ENCODE data around the gene PCDHB12.
"Not testable (repeated sequence)": the region's sequence is repeated elsewhere in the genome, so short reads cannot be mapped to it uniquely, and the experiment has no call there.

The PCDHB12 gene

DNA sequence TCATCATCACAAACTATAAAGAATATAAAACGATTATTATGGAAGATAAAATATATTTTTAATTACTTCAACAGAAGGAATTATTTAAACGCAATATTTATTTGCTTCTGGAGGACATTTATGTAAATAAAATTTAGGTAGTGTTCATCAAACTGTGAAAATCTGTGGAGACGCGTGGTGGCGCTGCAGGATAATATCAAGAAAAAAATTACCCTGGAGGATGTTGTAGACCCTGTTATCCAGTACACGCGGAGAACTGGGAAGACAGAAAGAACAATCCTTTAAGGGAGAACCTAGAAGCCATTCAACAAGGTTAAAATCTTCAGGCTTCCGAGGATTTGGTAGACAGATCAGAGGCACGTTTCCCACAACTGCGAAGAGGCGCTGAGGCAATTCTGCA lies at the start of gene PCDHB12:
Gene PCDHB12 (plus strand): TSS at position 242 of the 400 bp plus-strand sequence. CDS start 189 bp downstream, outside the sequence.
- DNase-seq (ENCODE audit: low read depth in 2 of 2), result no peak

DNA sequence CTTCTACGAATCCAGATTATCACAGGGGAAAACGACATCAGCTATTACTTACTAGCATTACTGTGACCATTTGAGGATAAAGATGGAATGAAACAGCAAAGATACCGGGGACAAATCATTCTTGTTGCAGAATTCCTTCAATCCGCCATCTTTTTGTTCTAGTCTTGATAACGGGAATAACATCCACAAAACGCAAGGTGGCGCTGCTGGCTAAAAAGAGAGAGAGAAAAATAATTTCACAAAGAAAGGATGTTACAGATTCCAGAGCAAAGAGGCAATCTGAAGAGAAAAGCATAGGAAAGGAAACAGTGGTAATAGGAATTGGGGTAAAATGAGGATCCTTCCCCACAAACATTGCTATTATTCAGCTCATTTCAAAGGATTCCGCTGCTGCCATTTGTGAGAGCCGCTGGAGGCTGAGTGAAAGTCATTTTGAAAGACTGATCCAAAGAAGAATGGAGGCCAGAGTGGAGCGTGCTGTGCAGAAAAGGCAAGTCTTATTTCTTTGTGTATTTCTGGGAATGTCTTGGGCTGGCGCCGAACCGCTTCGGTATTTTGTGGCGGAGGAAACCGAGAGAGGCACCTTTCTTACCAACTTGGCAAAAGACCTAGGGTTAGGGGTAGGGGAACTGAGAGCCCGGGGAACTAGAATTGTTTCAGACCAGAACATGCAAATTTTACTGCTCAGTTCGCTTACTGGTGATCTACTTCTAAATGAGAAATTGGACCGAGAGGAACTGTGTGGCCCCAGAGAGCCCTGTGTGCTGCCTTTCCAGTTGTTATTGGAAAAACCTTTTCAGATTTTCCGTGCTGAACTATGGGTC lies 35.9 kb upstream of the PCDHB12 start, which contains the start of gene PCDHB7:
Gene PCDHB7 (plus strand): TSS at position 264 of the 824 bp plus-strand sequence. CDS start 192 bp downstream, at position 456.
- no peak for DNase-seq (ENCODE audit: low read depth in 2 of 2)

DNA sequence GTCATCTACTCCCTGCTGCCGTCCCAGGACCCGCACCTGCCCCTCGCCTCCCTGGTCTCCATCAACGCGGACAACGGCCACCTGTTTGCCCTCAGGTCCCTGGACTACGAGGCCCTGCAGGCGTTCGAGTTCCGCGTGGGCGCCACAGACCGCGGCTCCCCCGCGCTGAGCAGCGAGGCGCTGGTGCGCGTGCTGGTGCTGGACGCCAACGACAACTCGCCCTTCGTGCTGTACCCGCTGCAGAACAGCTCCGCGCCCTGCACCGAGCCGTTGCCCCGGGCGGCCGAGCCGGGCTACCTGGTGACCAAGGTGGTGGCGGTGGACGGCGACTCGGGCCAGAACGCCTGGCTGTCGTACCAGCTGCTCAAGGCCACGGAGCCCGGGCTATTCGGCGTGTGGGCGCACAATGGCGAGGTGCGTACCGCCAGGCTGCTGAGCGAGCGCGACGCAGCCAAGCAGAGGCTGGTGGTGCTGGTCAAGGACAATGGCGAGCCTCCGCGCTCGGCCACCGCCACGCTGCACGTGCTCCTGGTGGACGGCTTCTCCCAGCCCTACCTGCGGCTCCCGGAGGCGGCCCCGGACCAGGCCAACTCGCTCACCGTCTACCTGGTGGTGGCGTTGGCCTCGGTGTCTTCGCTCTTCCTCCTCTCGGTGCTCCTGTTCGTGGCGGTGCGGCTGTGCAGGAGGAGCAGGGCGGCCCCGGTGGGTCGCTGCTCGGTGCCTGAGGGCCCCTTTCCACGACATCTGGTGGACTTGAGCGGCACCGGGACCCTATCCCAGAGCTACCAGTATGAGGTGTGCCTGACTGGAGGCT lies 34.0 kb upstream of the PCDHB12 start:
- DNase-seq (ENCODE audit: low read depth in 2 of 2), result not testable (repeated sequence)

DNA sequence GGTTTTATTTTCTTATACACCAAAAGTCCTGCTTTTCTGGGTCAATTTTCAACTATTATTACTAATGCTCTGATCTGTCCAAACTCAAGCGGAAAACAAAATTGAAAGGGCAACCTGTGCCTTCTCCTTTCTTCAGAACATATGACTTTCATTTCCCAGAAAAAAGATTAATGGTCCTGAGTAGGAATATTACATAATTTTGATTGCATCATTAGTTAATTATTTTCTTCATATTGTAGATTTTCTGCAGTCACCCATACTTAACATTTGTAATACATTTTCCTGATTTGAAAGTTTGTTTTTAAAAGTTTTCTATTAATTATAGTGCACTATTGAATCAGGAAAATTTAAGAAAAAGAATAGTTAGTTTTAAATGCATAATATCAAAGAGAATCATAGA lies 32.6 kb upstream of the PCDHB12 start:
- no peak for DNase-seq (ENCODE audit: low read depth in 2 of 2)

DNA sequence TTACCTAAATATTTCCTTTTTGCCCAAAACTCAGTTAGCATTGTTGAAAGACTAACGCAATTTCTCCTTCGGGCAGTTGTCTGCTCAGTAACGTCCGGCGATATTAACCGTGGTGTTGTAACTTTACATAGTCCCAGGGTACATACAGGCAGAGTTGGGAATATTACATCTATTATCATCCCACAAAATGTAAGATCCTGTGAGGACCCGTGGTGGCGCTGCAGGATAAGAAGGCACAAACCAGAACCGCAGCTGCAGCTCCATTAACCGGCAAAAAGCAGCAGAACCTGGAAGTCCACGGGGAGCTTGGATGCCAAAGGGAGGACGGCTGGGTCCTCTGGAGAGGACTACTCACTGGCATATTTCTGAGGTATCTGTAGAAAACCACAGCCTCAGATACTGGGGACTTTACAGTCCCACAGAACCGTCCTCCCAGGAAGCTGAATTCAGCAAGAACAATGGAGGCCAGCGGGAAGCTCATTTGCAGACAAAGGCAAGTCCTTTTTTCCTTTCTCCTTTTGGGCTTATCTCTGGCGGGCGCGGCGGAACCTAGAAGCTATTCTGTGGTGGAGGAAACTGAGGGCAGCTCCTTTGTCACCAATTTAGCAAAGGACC lies 30.8 kb upstream of the PCDHB12 start, which contains the start of gene PCDHB8:
Gene PCDHB8 (plus strand): TSS at position 214 of the 615 bp plus-strand sequence. CDS start 245 bp downstream, at position 459.
- DNase-seq (ENCODE audit: low read depth in 2 of 2), result not testable (repeated sequence)

DNA sequence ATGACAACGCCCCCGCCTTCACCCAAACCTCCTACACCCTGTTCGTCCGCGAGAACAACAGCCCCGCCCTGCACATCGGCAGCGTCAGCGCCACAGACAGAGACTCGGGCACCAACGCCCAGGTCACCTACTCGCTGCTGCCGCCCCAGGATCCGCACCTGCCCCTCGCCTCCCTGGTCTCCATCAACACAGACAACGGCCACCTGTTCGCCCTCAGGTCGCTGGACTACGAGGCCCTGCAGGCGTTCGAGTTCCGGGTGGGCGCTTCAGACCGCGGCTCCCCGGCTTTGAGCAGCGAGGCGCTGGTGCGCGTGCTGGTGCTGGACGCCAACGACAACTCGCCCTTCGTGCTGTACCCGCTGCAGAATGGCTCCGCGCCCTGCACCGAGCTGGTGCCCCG lies 29.1 kb upstream of the PCDHB12 start:
- not testable (repeated sequence) for DNase-seq (ENCODE audit: low read depth in 2 of 2)

DNA sequence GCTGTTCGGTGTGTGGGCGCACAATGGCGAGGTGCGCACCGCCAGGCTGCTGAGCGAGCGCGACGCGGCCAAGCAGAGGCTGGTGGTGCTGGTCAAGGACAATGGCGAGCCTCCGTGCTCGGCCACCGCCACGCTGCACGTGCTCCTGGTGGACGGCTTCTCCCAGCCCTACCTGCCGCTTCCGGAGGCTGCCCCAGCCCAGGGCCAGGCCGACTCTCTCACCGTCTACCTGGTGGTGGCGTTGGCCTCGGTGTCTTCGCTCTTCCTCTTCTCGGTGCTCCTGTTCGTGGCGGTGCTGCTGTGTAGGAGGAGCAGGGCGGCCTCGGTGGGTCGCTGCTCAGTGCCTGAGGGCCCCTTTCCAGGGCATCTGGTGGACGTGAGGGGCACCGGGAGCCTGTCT lies 28.6 kb upstream of the PCDHB12 start:
- DNase-seq (ENCODE audit: low read depth in 2 of 2), result not testable (repeated sequence)

DNA sequence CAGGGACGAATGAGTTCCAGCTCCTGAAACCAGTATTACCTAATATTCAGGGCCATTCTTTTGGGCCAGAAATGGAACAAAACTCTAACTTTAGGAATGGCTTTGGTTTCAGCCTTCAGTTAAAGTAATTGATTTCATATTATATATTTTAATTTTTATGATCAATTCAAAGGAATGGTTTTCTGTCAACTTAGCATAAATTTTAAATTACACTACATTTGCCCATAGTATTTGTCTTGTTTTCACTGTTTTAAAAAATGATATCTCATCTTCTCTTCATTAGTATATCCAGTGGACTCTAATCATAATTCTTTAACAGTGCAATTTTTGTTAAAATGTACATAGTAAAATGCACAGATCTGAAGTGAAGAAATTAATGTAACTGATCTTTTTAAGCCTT lies 28.2 kb upstream of the PCDHB12 start:
- no peak for DNase-seq (ENCODE audit: low read depth in 2 of 2)

DNA sequence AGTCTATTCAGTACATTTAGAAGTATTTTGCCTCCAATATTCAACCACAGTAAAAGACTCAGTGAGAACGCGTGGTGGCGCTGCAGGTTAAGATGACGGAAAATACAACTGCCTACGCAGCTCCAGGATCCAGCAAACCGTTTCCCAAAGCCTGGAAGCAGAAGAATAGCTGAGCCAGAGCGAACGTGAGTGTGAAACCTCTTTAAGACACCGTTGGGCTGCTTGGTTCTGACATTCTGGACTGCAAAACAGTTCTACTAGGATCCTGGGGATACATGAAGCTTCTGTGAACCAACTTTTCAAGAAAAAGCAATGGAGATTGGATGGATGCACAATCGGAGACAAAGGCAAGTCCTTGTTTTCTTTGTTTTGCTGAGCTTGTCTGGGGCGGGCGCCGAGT lies 26.3 kb upstream of the PCDHB12 start, which contains the start of gene PCDHB16:
Gene PCDHB16 (plus strand): TSS at position 140 of the 400 bp plus-strand sequence. CDS start 173 bp downstream, at position 313.
- DNase-seq (ENCODE audit: low read depth in 2 of 2), result no peak

DNA sequence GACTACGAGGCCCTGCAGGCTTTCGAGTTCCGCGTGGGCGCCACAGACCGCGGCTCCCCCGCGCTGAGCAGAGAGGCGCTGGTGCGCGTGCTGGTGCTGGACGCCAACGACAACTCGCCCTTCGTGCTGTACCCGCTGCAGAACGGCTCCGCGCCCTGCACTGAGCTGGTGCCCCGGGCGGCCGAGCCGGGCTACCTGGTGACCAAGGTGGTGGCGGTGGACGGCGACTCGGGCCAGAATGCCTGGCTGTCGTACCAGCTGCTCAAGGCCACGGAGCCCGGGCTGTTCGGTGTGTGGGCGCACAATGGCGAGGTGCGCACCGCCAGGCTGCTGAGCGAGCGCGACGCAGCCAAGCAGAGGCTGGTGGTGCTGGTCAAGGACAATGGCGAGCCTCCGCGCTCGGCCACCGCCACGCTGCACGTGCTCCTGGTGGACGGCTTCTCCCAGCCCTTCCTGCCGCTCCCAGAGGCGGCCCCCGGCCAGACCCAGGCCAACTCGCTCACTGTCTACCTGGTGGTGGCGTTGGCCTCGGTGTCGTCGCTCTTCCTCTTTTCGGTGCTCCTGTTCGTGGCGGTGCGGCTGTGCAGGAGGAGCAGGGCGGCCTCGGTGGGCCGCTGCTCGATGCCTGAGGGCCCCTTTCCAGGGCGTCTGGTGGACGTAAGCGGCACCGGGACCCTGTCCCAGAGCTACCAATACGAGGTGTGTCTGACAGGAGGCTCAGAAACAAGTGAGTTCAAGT lies 24.2 kb upstream of the PCDHB12 start:
- DNase-seq (ENCODE audit: low read depth in 2 of 2), result not testable (repeated sequence)

DNA sequence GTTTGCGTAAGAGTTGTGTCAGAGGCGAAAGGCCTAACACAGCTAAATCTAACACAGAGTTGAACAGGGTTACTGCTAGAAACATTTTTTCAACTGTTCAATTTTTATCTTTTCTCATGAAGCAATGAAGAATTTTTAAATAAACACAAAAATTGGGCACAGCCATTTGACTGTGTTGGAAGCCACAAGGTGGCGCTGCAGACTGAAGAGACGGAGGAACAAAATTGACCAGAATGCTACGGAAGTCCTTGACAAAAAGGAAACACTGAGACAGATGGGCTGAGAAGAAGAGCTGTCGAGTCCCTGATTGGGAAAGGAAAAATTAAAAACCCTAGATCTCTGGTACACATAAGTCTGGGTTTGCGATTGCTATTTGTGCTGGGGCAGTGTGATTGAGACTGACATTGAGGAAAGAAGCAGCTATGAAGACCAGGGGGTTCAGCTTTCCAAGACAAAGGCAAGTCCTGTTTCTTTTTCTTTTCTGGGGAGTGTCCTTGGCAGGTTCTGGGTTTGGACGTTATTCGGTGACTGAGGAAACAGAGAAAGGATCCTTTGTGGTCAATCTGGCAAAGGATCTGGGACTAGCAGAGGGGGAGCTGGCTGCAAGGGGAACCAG lies 21.5 kb upstream of the PCDHB12 start, which contains the start of gene PCDHB9:
Gene PCDHB9 (plus strand): TSS at position 265 of the 616 bp plus-strand sequence. CDS start 158 bp downstream, at position 423.
- DNase-seq (ENCODE audit: low read depth in 2 of 2), result no peak

DNA sequence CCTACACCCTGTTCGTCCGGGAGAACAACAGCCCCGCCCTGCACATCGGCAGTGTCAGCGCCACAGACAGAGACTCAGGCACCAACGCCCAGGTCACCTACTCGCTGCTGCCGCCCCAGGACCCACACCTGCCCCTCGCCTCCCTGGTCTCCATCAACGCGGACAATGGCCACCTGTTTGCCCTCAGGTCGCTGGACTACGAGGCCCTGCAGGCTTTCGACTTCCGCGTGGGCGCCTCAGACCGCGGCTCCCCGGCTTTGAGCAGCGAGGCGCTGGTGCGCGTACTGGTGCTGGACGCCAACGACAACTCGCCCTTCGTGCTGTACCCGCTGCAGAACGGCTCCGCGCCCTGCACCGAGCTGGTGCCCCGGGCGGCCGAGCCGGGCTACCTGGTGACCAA lies 19.8 kb upstream of the PCDHB12 start:
- DNase-seq (ENCODE audit: low read depth in 2 of 2), result not testable (repeated sequence)

DNA sequence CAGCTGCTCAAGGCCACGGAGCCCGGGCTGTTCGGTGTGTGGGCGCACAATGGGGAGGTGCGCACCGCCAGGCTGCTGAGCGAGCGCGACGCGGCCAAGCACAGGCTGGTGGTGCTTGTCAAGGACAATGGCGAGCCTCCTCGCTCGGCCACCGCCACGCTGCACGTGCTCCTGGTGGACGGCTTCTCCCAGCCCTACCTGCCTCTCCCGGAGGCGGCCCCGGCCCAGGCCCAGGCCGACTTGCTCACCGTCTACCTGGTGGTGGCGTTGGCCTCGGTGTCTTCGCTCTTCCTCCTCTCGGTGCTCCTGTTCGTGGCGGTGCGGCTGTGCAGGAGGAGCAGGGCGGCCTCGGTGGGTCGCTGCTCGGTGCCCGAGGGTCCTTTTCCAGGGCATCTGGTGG lies 19.4 kb upstream of the PCDHB12 start:
- DNase-seq (ENCODE audit: low read depth in 2 of 2), result not testable (repeated sequence)

DNA sequence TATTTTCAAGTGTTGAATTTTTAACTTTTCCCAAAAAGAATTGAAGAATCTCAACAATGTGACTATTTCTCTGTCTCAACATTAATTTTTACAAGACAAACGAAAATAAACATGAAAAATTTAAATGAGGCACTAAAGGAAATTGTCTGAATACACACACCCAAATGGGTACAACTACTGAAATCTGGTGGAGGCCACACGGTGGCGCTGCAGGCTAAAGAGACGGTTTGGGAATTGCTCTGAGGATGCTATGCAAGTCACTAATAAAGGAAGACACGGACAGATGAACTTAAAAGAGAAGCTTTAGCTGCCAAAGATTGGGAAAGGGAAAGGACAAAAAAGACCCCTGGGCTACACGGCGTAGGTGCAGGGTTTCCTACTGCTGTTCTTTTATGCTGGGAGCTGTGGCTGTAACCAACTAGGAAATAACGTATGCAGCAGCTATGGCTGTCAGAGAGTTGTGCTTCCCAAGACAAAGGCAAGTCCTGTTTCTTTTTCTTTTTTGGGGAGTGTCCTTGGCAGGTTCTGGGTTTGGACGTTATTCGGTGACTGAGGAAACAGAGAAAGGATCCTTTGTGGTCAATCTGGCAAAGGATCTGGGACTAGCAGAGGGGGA lies 16.3 kb upstream of the PCDHB12 start, which contains the start of gene PCDHB10:
Gene PCDHB10 (plus strand): TSS at position 244 of the 616 bp plus-strand sequence. CDS start 200 bp downstream, at position 444.
- no peak for DNase-seq (ENCODE audit: low read depth in 2 of 2)

DNA sequence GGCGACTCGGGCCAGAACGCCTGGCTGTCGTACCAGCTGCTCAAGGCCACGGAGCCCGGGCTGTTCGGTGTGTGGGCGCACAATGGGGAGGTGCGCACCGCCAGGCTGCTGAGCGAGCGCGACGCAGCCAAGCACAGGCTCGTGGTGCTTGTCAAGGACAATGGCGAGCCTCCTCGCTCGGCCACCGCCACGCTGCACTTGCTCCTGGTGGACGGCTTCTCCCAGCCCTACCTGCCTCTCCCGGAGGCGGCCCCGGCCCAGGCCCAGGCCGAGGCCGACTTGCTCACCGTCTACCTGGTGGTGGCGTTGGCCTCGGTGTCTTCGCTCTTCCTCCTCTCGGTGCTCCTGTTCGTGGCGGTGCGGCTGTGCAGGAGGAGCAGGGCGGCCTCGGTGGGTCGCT lies 14.2 kb upstream of the PCDHB12 start:
- not testable (repeated sequence) for DNase-seq (ENCODE audit: low read depth in 2 of 2)

DNA sequence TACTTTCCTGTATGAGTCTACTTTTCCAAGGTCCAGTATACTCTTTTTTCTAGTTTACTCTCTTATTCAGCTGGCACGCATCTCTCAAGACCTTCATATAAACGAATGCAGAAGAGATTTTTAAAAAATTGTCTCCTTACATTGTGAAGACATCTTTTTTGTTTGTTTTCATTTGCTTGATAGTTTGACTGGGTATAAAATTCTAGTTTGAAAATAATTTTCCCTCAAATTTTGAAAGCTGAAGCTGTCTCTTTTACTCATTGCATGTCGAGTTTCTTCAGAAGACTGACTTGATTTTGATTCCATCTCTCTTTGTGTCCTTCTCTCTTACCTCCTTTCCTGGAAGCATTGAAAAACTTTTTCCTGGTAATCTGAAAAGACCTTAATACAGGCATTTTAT lies 12.2 kb upstream of the PCDHB12 start:
- DNase-seq (ENCODE audit: low read depth in 2 of 2), result no peak

DNA sequence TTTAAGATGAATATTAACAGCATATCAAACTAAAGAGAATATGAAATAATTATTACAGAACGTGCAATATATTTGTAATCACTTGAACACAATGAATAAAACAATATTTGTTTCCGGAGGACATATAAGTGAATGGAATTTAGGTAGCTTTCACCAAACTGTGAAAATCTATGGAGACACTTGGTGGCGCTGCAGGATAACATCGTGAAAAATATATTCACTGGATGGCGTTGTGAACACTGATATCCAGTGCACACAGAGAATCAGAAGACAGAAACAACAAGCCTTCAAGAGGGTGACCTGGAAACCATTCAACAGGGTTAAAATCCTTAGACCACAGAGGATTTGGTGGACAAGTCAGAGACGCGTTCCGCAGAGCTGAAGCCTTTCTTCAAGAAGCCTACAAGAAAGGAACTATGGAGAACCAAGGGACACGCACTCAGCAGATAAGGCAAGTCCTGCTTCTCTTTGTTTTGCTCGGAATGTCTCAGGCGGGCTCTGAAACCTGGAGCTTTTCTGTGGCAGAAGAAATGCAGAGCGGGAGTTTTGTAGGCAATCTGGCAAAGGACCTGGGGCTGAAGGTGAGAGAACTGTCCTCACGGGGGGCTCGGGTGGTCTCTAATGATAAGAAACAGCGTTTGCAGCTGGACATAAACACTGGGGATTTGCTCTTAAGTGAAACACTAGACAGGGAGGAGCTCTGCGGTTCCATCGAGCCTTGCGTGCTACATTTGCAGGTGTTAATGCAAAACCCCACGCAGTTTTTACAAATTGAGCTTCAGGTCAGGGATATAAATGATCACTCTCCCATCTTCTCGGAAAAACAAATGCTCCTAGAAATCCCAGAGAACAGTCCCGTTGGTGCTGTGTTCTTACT lies 8.9 kb upstream of the PCDHB12 start, which contains the start of gene PCDHB11:
Gene PCDHB11 (plus strand): TSS at position 269 of the 877 bp plus-strand sequence. CDS start 148 bp downstream, at position 417.
- DNase-seq (ENCODE audit: low read depth in 2 of 2), result no peak

DNA sequence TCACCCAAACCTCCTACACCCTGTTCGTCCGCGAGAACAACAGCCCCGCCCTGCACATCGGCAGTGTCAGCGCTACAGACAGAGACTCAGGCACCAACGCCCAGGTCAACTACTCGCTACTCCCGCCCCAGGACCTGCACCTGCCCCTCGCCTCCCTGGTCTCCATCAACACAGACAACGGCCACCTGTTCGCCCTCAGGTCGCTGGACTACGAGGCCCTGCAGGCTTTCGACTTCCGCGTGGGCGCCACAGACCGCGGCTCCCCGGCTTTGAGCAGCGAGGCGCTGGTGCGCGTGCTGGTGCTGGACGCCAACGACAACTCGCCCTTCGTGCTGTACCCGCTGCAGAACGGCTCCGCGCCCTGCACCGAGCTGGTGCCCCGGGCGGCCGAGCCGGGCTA lies 7.4 kb upstream of the PCDHB12 start:
- not testable (repeated sequence) for DNase-seq (ENCODE audit: low read depth in 2 of 2)

DNA sequence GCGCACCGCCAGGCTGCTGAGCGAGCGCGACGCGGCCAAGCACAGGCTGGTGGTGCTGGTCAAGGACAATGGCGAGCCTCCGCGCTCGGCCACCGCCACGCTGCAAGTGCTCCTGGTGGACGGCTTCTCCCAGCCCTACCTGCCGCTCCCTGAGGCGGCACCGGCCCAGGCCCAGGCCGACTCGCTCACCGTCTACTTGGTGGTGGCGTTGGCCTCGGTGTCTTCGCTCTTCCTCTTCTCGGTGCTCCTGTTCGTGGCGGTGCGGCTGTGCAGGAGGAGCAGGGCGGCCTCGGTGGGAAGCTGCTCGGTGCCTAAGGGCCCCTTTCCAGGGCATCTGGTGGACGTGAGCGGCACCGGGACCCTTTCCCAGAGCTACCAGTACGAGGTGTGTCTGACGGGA lies 6.9 kb upstream of the PCDHB12 start:
- DNase-seq (ENCODE audit: low read depth in 2 of 2), result not testable (repeated sequence)

Data from activated CD8-positive, alpha-beta memory T cell treated with anti-CD3 and anti-CD28 coated beads for 4 hours (primary cell).